AG08395 (cell line): Measurements from ENCODE around the gene LYPD6B.

Experiments used
- DNase-seq: peaks from one replicate; pipeline ENCODE4 v3.0.0; 2012; ENCODE audit warnings: mixed read lengths, low spot score

The LYPD6B gene

DNA sequence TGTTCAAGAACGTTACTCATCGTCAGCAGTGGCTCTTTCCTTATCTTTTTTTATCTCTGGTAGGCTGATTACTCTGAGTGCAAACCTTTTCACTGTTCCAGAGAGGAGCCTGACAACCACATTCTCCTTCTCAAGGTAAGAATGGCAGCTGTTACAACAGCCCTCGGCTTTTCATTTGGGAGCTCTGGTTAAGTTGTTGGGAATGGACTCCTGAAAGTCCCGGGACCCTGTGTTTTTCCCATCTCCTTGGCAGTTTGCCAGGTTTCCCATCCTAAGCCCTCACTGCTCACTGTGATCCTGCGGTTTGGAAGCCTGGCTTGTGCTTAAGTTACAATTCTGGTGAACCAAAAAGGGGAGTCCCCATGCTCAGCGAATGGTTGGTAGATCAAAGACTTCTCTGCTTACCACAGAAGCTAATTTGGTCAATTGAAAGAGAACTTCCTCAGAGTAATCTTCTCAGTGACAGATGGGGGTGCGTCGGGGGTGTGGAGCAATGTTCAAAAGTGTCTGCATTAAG, 122.3 kb downstream of the LYPD6B start:
- no peak for DNase-seq

- DNase-seq, result no peak
These were observed 123.2 kb downstream of the LYPD6B start for GRCh38 chr2:149161481-149162225.

DNA sequence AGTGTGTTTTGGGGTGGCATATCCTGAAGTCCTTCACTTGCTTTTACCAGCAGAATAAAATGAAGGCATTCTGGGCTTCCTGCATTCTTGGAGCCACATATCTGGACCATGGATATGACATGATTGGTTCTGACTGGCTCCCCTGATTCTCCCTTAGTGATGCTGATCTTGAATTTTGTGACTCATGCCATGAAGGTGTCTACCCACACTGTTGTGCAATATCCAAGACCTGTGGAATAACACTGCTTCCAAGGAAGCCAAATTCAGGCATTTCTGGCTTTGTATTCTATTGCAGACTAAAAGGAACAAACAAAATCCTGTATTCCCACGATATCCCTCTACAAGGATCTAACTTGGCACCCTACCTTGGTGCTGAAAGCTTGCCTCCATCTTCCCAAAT, 125.8 kb downstream of the LYPD6B start:
- no peak for DNase-seq

- DNase-seq, result no peak
These were observed 126.3 kb downstream of the LYPD6B start for GRCh38 chr2:149164827-149165226.

- no peak for DNase-seq
These were observed 128.7 kb downstream of the LYPD6B start for GRCh38 chr2:149167001-149167780.

DNA sequence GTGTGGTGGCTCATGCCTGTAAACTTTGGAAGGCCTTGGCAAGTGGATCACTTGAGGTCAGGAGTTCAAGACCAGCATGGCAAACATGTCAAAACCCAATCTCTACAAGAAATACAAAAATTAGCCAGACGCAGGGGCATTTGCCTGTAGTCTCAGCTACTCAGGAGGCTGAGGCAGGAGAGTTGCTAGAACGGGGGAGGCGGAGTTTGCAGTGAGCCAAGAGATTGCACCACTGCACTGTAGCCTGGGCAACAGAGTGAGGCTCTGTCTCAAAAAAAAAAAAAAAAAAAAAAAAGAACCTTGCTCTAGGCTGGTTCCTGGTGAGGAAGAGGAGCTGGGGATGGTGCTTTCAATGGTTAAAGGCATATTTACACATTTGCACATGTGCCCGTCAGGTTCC, 129.4 kb downstream of the LYPD6B start:
- DNase-seq, result no peak

GRCh38 chr2:149169656-149170055, 131.2 kb downstream of the LYPD6B start:
- peak; percentile 37 for DNase-seq

GRCh38 chr2:149170156-149170555, 131.7 kb downstream of the LYPD6B start:
- no peak for DNase-seq

DNA sequence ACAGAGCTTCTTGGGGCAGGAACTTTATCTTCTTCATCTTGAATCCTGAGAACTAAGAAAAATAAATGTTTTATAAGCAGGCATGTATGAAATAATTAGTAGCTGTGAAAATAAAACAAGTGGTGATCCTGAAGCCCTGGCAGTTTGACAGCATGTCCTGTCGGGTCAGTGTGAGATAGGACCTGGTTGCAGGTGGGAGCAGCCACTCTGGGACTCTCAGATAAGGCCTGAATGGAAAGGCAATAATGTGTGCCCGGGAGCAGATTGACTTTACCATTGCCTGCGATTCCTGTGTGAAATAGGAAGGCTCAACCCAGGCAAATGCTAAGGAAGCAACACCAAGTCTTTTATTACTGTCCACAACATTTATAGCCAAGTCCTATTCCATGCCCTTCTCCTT, 132.4 kb downstream of the LYPD6B start:
- DNase-seq, result no peak

- no peak for DNase-seq
These were observed 134.7 kb downstream of the LYPD6B start for GRCh38 chr2:149173220-149173619.

GRCh38 chr2:149175956-149176355, 137.5 kb downstream of the LYPD6B start:
- DNase-seq, result peak; percentile 26

DNA sequence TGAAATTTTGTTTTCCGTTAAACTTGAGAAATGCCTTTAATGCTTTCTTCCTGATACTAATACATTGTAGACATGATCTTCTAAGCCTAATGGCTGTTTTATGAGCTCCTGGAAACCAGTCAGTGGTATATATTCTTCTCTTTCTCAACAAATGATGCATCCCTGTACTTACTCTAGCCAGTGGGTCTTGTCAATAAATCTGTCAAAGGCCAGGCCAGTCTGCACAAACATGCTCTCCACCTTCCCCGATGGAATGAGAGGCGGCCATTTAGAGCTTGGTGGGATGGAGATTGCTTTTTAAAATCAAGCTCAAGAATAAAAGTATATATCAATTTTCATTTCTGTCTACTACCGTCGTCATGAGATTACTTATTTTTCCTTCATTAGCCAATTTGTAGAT, 140.1 kb downstream of the LYPD6B start:
- no peak for DNase-seq

DNA sequence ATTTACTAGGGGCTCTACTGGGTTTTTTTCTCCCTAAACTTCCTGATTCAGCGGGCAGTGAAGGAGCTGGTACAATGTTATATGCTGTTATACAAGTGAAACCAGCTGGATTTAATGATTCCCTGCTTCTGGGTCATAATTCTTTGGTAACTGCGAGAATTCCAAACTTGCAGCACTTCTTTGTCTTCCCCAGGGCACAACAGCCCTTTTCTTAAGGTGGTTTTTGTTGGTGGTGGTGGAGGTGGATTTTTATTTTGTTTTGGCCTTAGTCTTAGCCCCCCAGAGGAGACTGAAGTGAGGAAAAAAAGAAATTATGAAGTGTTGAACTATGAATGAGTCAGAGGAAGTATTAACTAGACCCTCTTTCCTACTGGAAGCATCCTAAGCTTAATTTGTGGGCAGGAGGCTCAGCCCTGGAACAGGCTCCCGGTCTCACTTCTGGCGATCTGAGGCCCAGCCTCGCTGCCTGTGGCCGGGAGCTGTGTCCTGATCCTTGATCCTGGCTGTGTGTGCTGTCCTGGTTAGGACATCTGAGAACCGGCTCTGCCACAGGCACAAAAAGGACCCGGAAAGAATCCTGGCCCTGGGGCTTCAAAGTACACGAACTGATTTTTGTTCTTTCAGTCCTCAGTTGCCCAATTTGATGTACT, 141.9 kb downstream of the LYPD6B start:
- DNase-seq, result peak; percentile 64

- no peak for DNase-seq
These were observed 144.7 kb downstream of the LYPD6B start for GRCh38 chr2:149183187-149183586.

DNA sequence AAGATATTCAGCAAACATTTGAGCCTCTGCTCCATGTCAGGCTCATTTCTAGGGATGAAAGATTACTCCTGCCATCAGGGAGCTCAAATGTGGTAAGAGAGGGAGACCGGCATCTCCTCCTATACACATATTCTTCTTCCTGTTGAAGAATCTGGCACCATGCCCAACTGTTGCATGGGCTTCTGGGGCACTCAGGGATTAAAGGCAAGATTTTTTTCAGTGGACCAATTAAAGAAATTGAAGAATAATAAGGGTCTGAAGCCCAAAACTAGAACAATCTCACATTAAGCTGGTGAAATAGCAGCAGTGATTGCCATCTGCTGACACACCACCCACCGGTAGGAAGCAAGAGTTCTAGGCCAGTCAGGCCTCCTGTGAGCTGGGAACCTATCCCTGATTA, 146.5 kb downstream of the LYPD6B start:
- DNase-seq, result no peak

DNA sequence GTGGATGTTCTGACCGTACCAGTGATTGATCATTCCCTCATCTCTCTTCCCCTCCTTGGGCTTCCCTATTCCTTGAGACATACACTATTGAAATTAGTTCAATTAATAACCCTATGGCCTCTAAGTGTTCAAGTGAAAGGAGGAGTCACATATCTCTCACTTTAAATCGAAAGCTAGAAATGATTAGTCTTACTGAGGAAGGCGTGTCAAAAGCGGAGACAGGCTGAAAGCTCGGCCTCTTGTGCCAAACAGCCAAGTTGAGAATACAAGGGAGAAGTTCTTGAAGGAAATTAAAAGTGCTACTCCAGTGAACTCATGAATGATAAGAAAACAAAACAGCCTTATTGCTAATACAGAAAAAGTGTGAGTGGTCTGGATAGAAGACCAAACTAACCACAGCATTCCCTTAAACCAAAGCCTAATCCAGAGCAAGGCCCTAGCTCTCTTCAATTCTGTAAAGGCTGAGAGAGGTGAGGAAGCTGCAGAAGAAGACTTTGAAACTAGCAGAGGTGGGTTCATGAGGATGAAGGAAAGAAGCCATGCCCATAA, 147.5 kb downstream of the LYPD6B start:
- DNase-seq, result no peak

DNA sequence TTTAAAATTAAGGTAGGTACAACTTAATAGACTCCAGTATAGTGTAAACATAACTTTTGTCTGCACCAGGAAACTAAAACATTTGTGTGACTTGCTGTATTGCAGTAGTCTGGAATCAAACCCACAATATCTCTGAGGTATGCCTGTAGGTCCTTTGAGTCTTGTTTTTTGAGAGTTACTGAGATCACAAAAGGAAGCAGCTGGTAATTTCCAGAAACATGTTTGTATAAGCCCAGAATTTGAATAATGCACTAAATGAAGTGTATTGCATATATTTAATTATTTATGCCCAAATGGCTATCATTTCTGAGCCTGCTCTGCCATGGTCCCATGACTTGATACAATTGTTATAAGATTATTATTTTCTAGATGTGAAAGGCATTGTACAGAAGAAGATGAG, 148.6 kb downstream of the LYPD6B start:
- no peak for DNase-seq

DNA sequence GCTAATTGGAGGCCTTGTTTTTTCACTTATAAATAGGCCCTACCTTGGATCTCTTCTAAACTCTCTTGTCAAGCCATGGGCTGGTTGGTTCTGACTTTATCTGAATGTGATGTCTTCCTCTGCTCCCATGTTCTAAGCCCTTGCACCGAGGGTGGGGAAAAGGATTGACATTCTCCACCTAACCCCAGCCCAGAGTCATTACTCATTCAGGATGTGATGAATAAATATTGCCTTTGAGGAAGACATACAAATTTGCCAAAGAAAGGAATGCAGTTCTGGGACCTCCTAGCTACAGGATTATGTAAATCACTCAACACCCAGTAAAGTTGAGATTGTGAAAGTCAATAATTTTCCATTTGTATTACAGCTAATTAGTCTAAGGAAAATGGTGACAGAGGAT, 149.8 kb downstream of the LYPD6B start:
- DNase-seq, result no peak

DNA sequence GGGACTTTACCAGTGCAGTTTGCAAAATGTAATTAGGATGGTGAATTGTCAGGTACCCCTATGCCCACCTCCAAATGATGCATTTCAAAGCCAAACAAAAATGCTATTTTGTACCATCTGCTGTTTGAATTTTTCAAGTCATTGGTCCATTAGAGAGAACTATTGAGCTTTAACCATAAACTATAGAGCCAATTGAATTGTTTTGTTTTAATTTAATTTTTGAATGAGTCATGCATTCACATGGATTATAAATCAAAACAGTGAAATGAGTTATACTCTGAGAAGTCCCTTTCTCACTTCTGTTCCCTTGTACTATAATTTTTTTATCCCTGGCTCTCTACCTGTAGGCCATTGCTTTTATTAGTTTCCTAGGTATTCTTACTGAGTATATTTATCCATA, 151.3 kb downstream of the LYPD6B start:
- DNase-seq, result no peak

- no peak for DNase-seq
These were observed 153.4 kb downstream of the LYPD6B start for GRCh38 chr2:149191915-149192314.

- DNase-seq, result peak; percentile 54
These were observed 153.9 kb downstream of the LYPD6B start for GRCh38 chr2:149192427-149192826.

DNA sequence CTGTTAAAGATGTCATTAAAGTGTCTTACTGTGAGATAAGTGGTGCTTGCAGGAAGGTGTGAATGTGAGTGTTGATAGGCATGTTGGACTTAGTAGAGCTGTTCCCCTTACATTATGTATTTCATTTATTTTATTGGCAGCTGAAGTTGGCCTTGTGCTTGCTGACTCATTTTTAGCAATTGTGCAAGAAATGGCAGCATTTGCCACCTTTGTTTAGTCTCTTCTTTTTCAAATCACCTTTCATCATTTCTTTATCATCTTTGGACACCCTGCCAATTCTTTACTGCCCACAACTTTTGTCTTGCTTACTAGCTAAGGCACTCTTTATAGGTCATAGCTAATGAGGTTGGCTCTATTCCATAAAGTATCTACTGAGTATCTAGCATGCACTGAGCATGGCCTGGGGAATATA, 161.6 kb downstream of the LYPD6B start:
- DNase-seq, result peak; percentile 18

- no peak for DNase-seq
These were observed 166.2 kb downstream of the LYPD6B start for GRCh38 chr2:149204686-149205085.
